Endothelial cell of umbilical vein (primary cell): ENCODE data around the gene CST3.

Source experiments
- EZH2 ChIP-seq: IDR thresholded peaks from 2 replicates; pipeline ENCODE4 v1.6.1; 2012; ENCODE audit warnings: borderline replicate concordance, low read depth, mild to moderate bottlenecking, moderate library complexity, low read length, inconsistent platforms; ENCODE audit not compliant: severe bottlenecking
- POLR2A ChIP-seq: IDR thresholded peaks from 2 replicates; pipeline ENCODE4 v1.6.1; 2012; ENCODE audit warnings: low read depth, mild to moderate bottlenecking, control low read depth, low read length
- TF ChIP-seq, protein P1 (sequence below), 2 donors: IDR thresholded peaks; 1 replicate in 1 of 2; 2 replicates in 1 of 2; pipeline ENCODE4 v1.5.1; 2011; ENCODE audit warnings: low read length in 2 of 2, mild to moderate bottlenecking in 2 of 2, moderate library complexity in 2 of 2, control low read depth in 1 of 2, inconsistent platforms in 1 of 2, low read depth in 1 of 2; ENCODE audit not compliant: insufficient read depth in 1 of 2; ENCODE audit errors: extremely low read depth in 1 of 2

DNA sequence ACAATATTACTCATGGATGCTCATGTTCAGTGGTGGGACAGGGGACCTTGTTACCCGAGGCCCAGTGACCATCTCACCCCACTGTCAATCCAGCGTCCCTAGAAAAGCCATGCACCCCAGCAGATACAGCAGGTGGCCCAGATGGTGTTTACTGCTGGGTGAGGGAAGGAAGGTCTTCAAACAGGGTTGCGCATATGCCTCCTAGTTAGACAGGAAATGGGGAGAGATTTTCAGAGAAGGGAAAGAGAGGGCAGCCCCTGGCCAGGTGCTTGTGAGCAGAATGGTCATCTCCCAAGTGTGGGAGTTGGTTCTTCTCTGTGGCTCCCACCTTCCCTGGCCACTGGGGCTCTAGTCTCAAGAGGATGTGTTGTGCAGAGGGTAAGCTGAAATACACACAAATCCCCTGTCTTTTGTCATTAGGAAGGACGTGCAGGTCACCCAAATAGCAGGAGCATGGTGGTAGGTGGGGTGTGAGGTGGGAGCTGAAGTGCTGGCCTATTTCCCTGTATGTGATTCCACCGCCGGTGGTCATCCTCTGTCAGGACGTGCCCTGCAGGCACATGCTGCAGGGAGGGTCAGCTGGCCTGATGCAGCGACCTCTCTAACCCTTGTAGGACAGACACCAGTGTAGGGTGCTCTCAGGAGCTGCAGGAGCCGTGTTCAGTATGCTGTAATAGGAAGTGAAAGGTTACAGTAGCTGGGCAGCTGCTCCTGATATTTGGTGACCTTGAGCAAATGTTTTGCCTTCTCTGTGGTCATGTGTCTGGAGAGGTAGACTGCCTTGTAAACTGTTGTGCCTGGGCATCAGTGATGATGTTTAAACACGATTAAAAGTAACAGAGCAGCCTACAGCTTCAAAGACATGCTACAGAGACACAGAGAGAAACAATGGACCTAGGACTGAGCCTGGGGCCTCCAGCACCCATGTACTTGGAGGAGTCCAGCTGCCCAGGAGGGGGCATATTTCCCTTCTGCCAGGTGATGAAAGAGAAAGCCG, 3.2 kb upstream of the CST3 start:
- TF ChIP-seq, protein P1, sequence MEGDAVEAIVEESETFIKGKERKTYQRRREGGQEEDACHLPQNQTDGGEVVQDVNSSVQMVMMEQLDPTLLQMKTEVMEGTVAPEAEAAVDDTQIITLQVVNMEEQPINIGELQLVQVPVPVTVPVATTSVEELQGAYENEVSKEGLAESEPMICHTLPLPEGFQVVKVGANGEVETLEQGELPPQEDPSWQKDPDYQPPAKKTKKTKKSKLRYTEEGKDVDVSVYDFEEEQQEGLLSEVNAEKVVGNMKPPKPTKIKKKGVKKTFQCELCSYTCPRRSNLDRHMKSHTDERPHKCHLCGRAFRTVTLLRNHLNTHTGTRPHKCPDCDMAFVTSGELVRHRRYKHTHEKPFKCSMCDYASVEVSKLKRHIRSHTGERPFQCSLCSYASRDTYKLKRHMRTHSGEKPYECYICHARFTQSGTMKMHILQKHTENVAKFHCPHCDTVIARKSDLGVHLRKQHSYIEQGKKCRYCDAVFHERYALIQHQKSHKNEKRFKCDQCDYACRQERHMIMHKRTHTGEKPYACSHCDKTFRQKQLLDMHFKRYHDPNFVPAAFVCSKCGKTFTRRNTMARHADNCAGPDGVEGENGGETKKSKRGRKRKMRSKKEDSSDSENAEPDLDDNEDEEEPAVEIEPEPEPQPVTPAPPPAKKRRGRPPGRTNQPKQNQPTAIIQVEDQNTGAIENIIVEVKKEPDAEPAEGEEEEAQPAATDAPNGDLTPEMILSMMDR (IDR thresholded peaks at IDR 0.05; ENCODE audit: extremely low read depth in 1 of 2, insufficient read depth in 1 of 2, low read depth in 1 of 2, low read length in 2 of 2): no peak
- TF ChIP-seq POLR2A (no peak), EZH2 (no peak)
